Chondrocyte (in vitro differentiated cells): Measurements from ENCODE around the gene EXPH5. TPM values are rescaled to one million over a fixed set of nuclear protein-coding genes. Genes with fewer than 3 reads are reported as not detected.

Experiments used
- DNase-seq: peaks from one replicate; pipeline ENCODE4 v3.0.0; 2021; ENCODE audit warnings: mixed read lengths, low spot score
- H3K27ac Mint-ChIP-seq: one replicate; pipeline ENCODE4 v1.8.0; 2021; ENCODE audit warnings: mild to moderate bottlenecking, moderate library complexity, mixed read lengths; ENCODE audit not compliant: unreplicated experiment
- H3K27me3 Mint-ChIP-seq: 2 replicates; pipeline ENCODE4 v1.8.0; 2021; ENCODE audit warnings: low read depth, mixed read lengths
- H3K36me3 Mint-ChIP-seq: 2 replicates; pipeline ENCODE4 v1.8.0; 2021; ENCODE audit warnings: low read depth, mixed read lengths
- H3K4me1 Mint-ChIP-seq: 2 replicates; pipeline ENCODE4 v1.8.0; 2021; ENCODE audit warnings: low read depth, mild to moderate bottlenecking, mixed read lengths
- H3K4me3 Mint-ChIP-seq: one replicate; pipeline ENCODE4 v1.8.0; 2021; ENCODE audit warnings: mild to moderate bottlenecking, moderate library complexity, mixed read lengths; ENCODE audit not compliant: unreplicated experiment
- H3K9me3 Mint-ChIP-seq: 2 replicates; pipeline ENCODE4 v1.8.0; 2021; ENCODE audit warnings: low read depth, mixed read lengths
- CTCF ChIP-seq: fragments of 200-600 bp; sonication (generic); IDR thresholded peaks from 2 replicates; pipeline ENCODE4 v1.5.0; 2021; ENCODE audit warnings: antibody characterized with exemption, mild to moderate bottlenecking, moderate library complexity
- total RNA-seq: library from RNA; stranded (reverse); gene quantifications from 3 replicates; pipeline ENCODE4 v1.2.1, GENCODE V29; 2021

EXPH5 gene
- total RNA-seq, 1 donor from 2014 or later = 1.1 TPM

- no peaks in the 10 kb centered on the region for H3K36me3 Mint-ChIP-seq
- no peak for DNase-seq
- no peaks in the 10 kb centered on the region for H3K4me1 Mint-ChIP-seq
- no peak overlapping the region for H3K4me3 Mint-ChIP-seq
- H3K27ac Mint-ChIP-seq = no peak overlapping the region
- no peaks in the 10 kb centered on the region for H3K9me3 Mint-ChIP-seq
- TF ChIP-seq CTCF = no peak
- peaks cover 1% of the 10 kb centered on the region for H3K27me3 Mint-ChIP-seq
These were observed 59.2 kb downstream of the EXPH5 start for GRCh38 chr11:108534274-108534882.

- TF ChIP-seq CTCF = no peak
- Mint-ChIP-seq H3K36me3 (no peaks in the 10 kb centered on the region), H3K4me1 (no peaks in the 10 kb centered on the region), H3K4me3 (no peak overlapping the region), H3K27me3 (no peaks in the 10 kb centered on the region), H3K27ac (no peak overlapping the region), H3K9me3 (no peaks in the 10 kb centered on the region)
- DNase-seq = no peak
These were observed 63.1 kb downstream of the EXPH5 start for GRCh38 chr11:108530426-108530825.

- no peaks in the 10 kb centered on the region for H3K9me3 Mint-ChIP-seq
- no peak for DNase-seq
- H3K27me3 Mint-ChIP-seq = no peaks in the 10 kb centered on the region
- no peak overlapping the region for H3K27ac Mint-ChIP-seq
- no peak overlapping the region for H3K4me3 Mint-ChIP-seq
- no peaks in the 10 kb centered on the region for H3K36me3 Mint-ChIP-seq
- TF ChIP-seq CTCF = no peak
- no peaks in the 10 kb centered on the region for H3K4me1 Mint-ChIP-seq
These were observed 66.2 kb downstream of the EXPH5 start for GRCh38 chr11:108527382-108527781.

GRCh38 chr11:108525161-108525560 lies 68.4 kb downstream of the EXPH5 start:
- Mint-ChIP-seq H3K9me3 (no peaks in the 10 kb centered on the region), H3K27ac (no peak overlapping the region), H3K27me3 (no peaks in the 10 kb centered on the region), H3K36me3 (no peaks in the 10 kb centered on the region), H3K4me1 (no peaks in the 10 kb centered on the region), H3K4me3 (no peak overlapping the region)
- no peak for DNase-seq
- no peak for TF ChIP-seq CTCF

GRCh38 chr11:108524422-108524821 lies 69.1 kb downstream of the EXPH5 start:
- Mint-ChIP-seq H3K36me3 (no peaks in the 10 kb centered on the region), H3K4me1 (no peaks in the 10 kb centered on the region), H3K4me3 (no peak overlapping the region), H3K27me3 (no peaks in the 10 kb centered on the region), H3K27ac (no peak overlapping the region), H3K9me3 (no peaks in the 10 kb centered on the region)
- DNase-seq = no peak
- no peak for TF ChIP-seq CTCF
